Mesothelial cell of epicardium (in vitro differentiated cells): ENCODE results near the gene ABCF3. TPM values are rescaled to one million over a fixed set of nuclear protein-coding genes. Genes with fewer than 3 reads are reported as not detected.
A peak's percentile ranks its signal among the peaks of the same experiment; 100 is the strongest.

ENCODE experiments used
- DNase-seq, 2 experiments: peaks; one replicate each; pipeline ENCODE4 v3.0.0; 2021; ENCODE audit warnings: low spot score in 2 of 2; ENCODE audit not compliant: unreplicated experiment in 2 of 2
- H3K27ac Mint-ChIP-seq: 2 replicates; pipeline ENCODE4 v1.8.0; 2021; ENCODE audit warnings: mixed read lengths
- H3K27me3 Mint-ChIP-seq: 2 replicates; pipeline ENCODE4 v1.8.0; 2021; ENCODE audit warnings: low read depth, mixed read lengths
- H3K36me3 Mint-ChIP-seq: 2 replicates; pipeline ENCODE4 v1.8.0; 2021; ENCODE audit warnings: mixed read lengths
- H3K4me1 Mint-ChIP-seq: 2 replicates; pipeline ENCODE4 v1.8.0; 2021; ENCODE audit warnings: mixed read lengths
- H3K4me3 Mint-ChIP-seq: 2 replicates; pipeline ENCODE4 v1.8.0; 2021; ENCODE audit warnings: mild to moderate bottlenecking, moderate library complexity, mixed read lengths
- H3K9me3 Mint-ChIP-seq: 2 replicates; pipeline ENCODE4 v1.8.0; 2021; ENCODE audit warnings: mixed read lengths
- CTCF ChIP-seq: fragments of 200-600 bp; sonication (generic); IDR thresholded peaks from one replicate; pipeline ENCODE4 v1.5.0; 2021; ENCODE audit warnings: antibody characterized with exemption; ENCODE audit not compliant: unreplicated experiment
- microRNA-seq: library from miRNA; unstranded; fragments of <30 nt; microRNA quantifications from one replicate; pipeline ENCODE4 v1.2.0, GENCODE V29; 2021; ENCODE audit warnings: inconsistent platforms, mixed read lengths
- total RNA-seq: library from RNA; stranded (reverse); gene quantifications from 3 replicates; pipeline ENCODE4 v1.2.1, GENCODE V29; 2021

Gene ABCF3
- total RNA-seq, 1 donor from 2014 or later: 67.9 TPM

- no peaks in the 10 kb centered on the region for H3K4me1 Mint-ChIP-seq
- H3K4me3 Mint-ChIP-seq: no peak overlapping the region
- no peaks in the 10 kb centered on the region for H3K9me3 Mint-ChIP-seq
- no peak for TF ChIP-seq CTCF
- peaks cover 19% of the 10 kb centered on the region for H3K36me3 Mint-ChIP-seq
- no peak overlapping the region for H3K27ac Mint-ChIP-seq
- no peak for DNase-seq
- peaks cover 11% of the 10 kb centered on the region for H3K27me3 Mint-ChIP-seq
Observed at GRCh38 chr3:184241447-184242296, 55.7 kb downstream of the ABCF3 start.

- no peak for TF ChIP-seq CTCF
- Mint-ChIP-seq H3K9me3 (no peaks in the 10 kb centered on the region), H3K4me3 (no peak overlapping the region), H3K4me1 (no peaks in the 10 kb centered on the region), H3K27me3 (peaks cover 6% of the 10 kb centered on the region), H3K36me3 (peaks cover 19% of the 10 kb centered on the region), H3K27ac (no peak overlapping the region)
- no peak for DNase-seq
Observed at GRCh38 chr3:184242297-184242685, 56.3 kb downstream of the ABCF3 start.

Small RNA genes within 50 kb of the gene (microRNA-seq; reads per million reads assigned to microRNA genes)
- 2.9 reads per million, percentile 3 among the genes with 10 or more reads in this experiment for gene MIR1224

Other genes with a start within 250 kb of the ABCF3 start
- gene ABCC5, start 168.3 kb upstream of the ABCF3 start, total RNA-seq: 60.4 to 63.4 TPM (median 62.3 TPM) in 3 replicates
- not detected in 3 replicates for gene HTR3D, start 154.5 kb upstream of the ABCF3 start, total RNA-seq
- not detected in 3 replicates for gene HTR3C, start 133.2 kb upstream of the ABCF3 start, total RNA-seq
- gene HTR3E, start 89.1 kb upstream of the ABCF3 start, total RNA-seq: not detected in 3 replicates
- gene EIF2B5, start 50.8 kb upstream of the ABCF3 start, total RNA-seq: 38.2 to 42.2 TPM (median 39.0 TPM) in 3 replicates
- gene DVL3, start 30.8 kb upstream of the ABCF3 start, total RNA-seq: 158 to 162 TPM (median 159 TPM) in 3 replicates
- gene AP2M1, start 11.3 kb upstream of the ABCF3 start, total RNA-seq: 247 to 261 TPM (median 254 TPM) in 3 replicates
- gene VWA5B2, start 43.4 kb downstream of the ABCF3 start, total RNA-seq: 0.36 to 1.1 TPM (median 0.78 TPM) in 3 replicates
- 36.0 to 40.9 TPM (median 36.6 TPM) in 3 replicates for gene ALG3, start 62.8 kb downstream of the ABCF3 start, total RNA-seq
- 3.8 to 4.9 TPM (median 4.2 TPM) in 3 replicates for gene EEF1AKMT4, start 63.5 kb downstream of the ABCF3 start, total RNA-seq
- 0.16 TPM in 2 of 3 replicates, not detected in the other for gene CAMK2N2, start 75.4 kb downstream of the ABCF3 start, total RNA-seq
- not detected in 3 replicates for gene ECE2, start 89.8 kb downstream of the ABCF3 start, total RNA-seq
- 223 to 240 TPM (median 232 TPM) in 3 replicates for gene PSMD2, start 113.0 kb downstream of the ABCF3 start, total RNA-seq
- 364 to 377 TPM (median 376 TPM) in 3 replicates for gene EIF4G1, start 128.4 kb downstream of the ABCF3 start, total RNA-seq
- gene FAM131A, start 151.4 kb downstream of the ABCF3 start, total RNA-seq: 14.3 to 17.4 TPM (median 15.1 TPM) in 3 replicates
- 16.6 to 17.0 TPM (median 16.9 TPM) in 3 replicates for gene CLCN2, start 175.4 kb downstream of the ABCF3 start, total RNA-seq
- gene POLR2H, start 175.5 kb downstream of the ABCF3 start, total RNA-seq: 76.4 to 82.4 TPM (median 78.7 TPM) in 3 replicates
- gene THPO, start 192.0 kb downstream of the ABCF3 start, total RNA-seq: 0.56 to 1.1 TPM (median 0.63 TPM) in 3 replicates
- 5.6 to 6.8 TPM (median 6.4 TPM) in 3 replicates for gene CHRD, start 193.9 kb downstream of the ABCF3 start, total RNA-seq